ENCODE results near the gene MORN2. TPM values are rescaled to one million over a fixed set of nuclear protein-coding genes. Genes with fewer than 3 reads are reported as not detected.
A peak's percentile ranks its signal among the peaks of the same experiment; 100 is the strongest.
"Not testable (repeated sequence)": the region's sequence is repeated elsewhere in the genome, so short reads cannot be mapped to it uniquely, and the experiment has no call there.

MORN2 gene
- 10 to 100 TPM; 51.4 to 57.0 (median 55.8) TPM for polyA plus RNA-seq (ENCODE audit: insufficient read length in 4 of 4)

- DNase-seq (ENCODE audit: low read depth in 4 of 4, low spot score in 3 of 4), result peak; percentile 72 to 83 (median 76)
These were observed at the start of gene MORN2, which contains the start of gene DHX57 for GRCh38 chr2:38875576-38876367. Gene MORN2, plus strand, starts transcription at chr2:38875976. Gene DHX57, minus strand, starts transcription at chr2:38875934. Its CDS starts 7,529 bp downstream, at chr2:38868405.

- not testable (repeated sequence) for DNase-seq (ENCODE audit: low read depth in 4 of 4, low spot score in 3 of 4)
These were observed 48.1 kb upstream of the MORN2 start for GRCh38 chr2:38827539-38828145.

- DNase-seq (ENCODE audit: low read depth in 4 of 4, low spot score in 3 of 4), result no peak
These were observed 47.3 kb upstream of the MORN2 start for GRCh38 chr2:38828460-38828859.

GRCh38 chr2:38829971-38830370 is 45.8 kb upstream of the MORN2 start:
- no peak for DNase-seq (ENCODE audit: low read depth in 4 of 4, low spot score in 3 of 4)

- DNase-seq (ENCODE audit: low read depth in 4 of 4, low spot score in 3 of 4), result no peak
These were observed 45.1 kb upstream of the MORN2 start for GRCh38 chr2:38830526-38831159.

- DNase-seq (ENCODE audit: low read depth in 4 of 4, low spot score in 3 of 4), result no peak
These were observed 40.7 kb upstream of the MORN2 start for GRCh38 chr2:38835015-38835601.

- DNase-seq (ENCODE audit: low read depth in 4 of 4, low spot score in 3 of 4), result no peak
These were observed 39.8 kb upstream of the MORN2 start for GRCh38 chr2:38835990-38836389.

GRCh38 chr2:38836791-38837190 is 39.0 kb upstream of the MORN2 start:
- DNase-seq (ENCODE audit: low read depth in 4 of 4, low spot score in 3 of 4), result peak in 2 of 4 donors; percentile 3 to 8

- no peak for DNase-seq (ENCODE audit: low read depth in 4 of 4, low spot score in 3 of 4)
These were observed 25.7 kb upstream of the MORN2 start for GRCh38 chr2:38850045-38850444.

- no peak for DNase-seq (ENCODE audit: low read depth in 4 of 4, low spot score in 3 of 4)
These were observed 19.6 kb upstream of the MORN2 start for GRCh38 chr2:38856165-38856564.

- no peak for DNase-seq (ENCODE audit: low read depth in 4 of 4, low spot score in 3 of 4)
These were observed 13.3 kb upstream of the MORN2 start for GRCh38 chr2:38862476-38862875.

- no peak for DNase-seq (ENCODE audit: low read depth in 4 of 4, low spot score in 3 of 4)
These were observed 12.6 kb upstream of the MORN2 start for GRCh38 chr2:38863061-38863695.

GRCh38 chr2:38866773-38867443 is 8.9 kb upstream of the MORN2 start:
- no peak for DNase-seq (ENCODE audit: low read depth in 4 of 4, low spot score in 3 of 4)

- no peak for DNase-seq (ENCODE audit: low read depth in 4 of 4, low spot score in 3 of 4)
These were observed 4.3 kb upstream of the MORN2 start for GRCh38 chr2:38871432-38871831.

- no peak for DNase-seq (ENCODE audit: low read depth in 4 of 4, low spot score in 3 of 4)
These were observed 2.0 kb upstream of the MORN2 start for GRCh38 chr2:38873763-38874162.

- DNase-seq (ENCODE audit: low read depth in 4 of 4, low spot score in 3 of 4), result peak in 1 of 4 donors; percentile 13
These were observed 575 bp upstream of the MORN2 start for GRCh38 chr2:38875227-38875575.

GRCh38 chr2:38876407-38876806 is 631 bp downstream of the MORN2 start:
- DNase-seq (ENCODE audit: low read depth in 4 of 4, low spot score in 3 of 4), result peak in 1 of 4 donors; percentile 1

GRCh38 chr2:38886063-38886462 is 10.3 kb downstream of the MORN2 start:
- no peak for DNase-seq (ENCODE audit: low read depth in 4 of 4, low spot score in 3 of 4)

GRCh38 chr2:38887347-38887746 is 11.6 kb downstream of the MORN2 start:
- DNase-seq (ENCODE audit: low read depth in 4 of 4, low spot score in 3 of 4), result no peak

- DNase-seq (ENCODE audit: low read depth in 4 of 4, low spot score in 3 of 4), result no peak
These were observed 12.3 kb downstream of the MORN2 start for GRCh38 chr2:38887902-38888554.
